K562 (cell line): ENCODE results near the gene ARHGEF40.

ENCODE experiments used
- RB1 ChIP-seq: fragments of 450-650 bp; IDR thresholded peaks from 2 replicates; pipeline ENCODE4 v1.6.1; 2017; ENCODE audit warnings: low read depth, mild to moderate bottlenecking
- RBBP5 ChIP-seq: fragments of 200-600 bp; sonication (generic); IDR thresholded peaks from 2 replicates; pipeline ENCODE4 v1.6.1; 2012; ENCODE audit warnings: borderline replicate concordance, mild to moderate bottlenecking, low read length, control low read depth, inconsistent platforms; ENCODE audit not compliant: insufficient read depth, poor library complexity, severe bottlenecking
- TRIM24 ChIP-seq, 2 experiments: fragments of 450-650 bp; IDR thresholded peaks; 2 replicates each; pipeline ENCODE4 v1.6.1; 2016
- ZBTB49 ChIP-seq: sonication (generic); formaldehyde crosslinking; IDR thresholded peaks from 2 replicates; pipeline ENCODE4 v1.8.0; 2022; ENCODE audit warnings: missing genetic modification reagents, mild to moderate bottlenecking, borderline replicate concordance

DNA sequence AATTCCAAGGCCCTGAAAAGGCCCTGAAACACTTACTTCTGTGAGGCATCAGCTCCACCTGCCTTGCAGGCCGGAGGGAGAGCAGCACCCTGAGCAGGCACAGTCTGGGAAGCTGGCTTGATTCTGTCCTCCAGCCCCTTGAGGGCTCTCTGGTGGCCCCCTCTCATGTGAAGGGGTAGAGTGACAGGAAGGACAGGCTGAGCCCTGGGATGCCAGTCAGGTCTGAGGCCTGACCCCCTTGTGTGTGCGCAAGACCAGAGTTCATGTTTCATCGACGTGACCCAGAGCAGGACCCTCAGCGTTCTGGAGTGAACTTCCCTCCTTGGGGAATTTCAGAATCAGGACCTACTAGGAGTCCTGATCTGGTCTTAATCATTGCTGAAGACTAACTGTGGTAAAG is 11.2 kb upstream of the ARHGEF40 start:
- TF ChIP-seq ZBTB49 (CRISPR knock-in tag) (no peak), RBBP5 (no peak), TRIM24 (IDR thresholded peaks at IDR 0.05) (no peak), RB1 (no peak)
